ENCODE data around the gene SLC5A10.

Gene SLC5A10

DNA sequence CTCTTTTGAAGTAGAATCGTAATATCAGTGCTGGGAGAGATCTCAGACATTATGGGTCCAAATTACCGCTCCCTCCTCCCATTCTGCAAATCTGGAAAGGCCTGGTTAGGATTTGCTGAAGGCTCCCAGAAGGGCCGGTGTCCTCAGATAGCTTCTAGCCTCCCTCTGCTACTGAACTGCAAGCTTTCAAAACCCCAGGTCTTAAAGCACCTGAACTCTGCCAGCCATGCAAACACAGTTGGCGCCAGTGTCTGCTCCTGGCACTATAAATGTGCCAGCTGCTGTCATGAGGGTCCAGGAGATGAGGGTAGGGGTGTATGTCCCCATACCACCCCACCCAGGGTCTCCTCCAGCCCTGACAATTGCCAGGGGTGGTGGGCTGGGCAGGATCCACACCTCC, 24.2 kb downstream of the SLC5A10 start:
- TF ChIP-seq CTCF (IDR thresholded peaks at IDR 0.05; ENCODE audit: insufficient read depth, low read depth, low read length, missing control alignments): no peak
- DNase-seq (ENCODE audit: low read depth): no peak
- no peak overlapping the region for H3K4me3 ChIP-seq (ENCODE audit: low read length)

DNA sequence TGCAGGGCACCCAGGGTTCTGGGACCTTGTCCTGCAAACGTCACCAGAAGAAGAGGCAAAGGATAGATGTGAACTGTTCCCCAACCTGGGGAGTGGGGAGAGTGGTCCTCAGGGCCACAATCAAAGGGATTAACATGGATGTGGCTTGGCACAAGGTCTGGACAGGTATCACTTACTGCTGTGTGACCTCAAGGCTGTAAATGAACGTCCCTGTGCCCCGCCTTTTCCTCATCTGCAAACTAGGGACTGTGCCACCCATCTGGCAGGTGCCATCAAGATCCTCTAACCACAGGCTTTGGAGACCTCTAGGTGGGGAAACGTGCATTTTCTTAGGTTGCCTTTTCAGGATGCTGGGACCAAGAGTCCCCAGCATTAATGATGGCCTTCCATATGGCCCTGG, 25.1 kb downstream of the SLC5A10 start:
- TF ChIP-seq CTCF (IDR thresholded peaks at IDR 0.05; ENCODE audit: insufficient read depth, low read depth, low read length, missing control alignments): no peak
- DNase-seq (ENCODE audit: low read depth): no peak
- H3K4me3 ChIP-seq (ENCODE audit: low read length): no peak overlapping the region

DNA sequence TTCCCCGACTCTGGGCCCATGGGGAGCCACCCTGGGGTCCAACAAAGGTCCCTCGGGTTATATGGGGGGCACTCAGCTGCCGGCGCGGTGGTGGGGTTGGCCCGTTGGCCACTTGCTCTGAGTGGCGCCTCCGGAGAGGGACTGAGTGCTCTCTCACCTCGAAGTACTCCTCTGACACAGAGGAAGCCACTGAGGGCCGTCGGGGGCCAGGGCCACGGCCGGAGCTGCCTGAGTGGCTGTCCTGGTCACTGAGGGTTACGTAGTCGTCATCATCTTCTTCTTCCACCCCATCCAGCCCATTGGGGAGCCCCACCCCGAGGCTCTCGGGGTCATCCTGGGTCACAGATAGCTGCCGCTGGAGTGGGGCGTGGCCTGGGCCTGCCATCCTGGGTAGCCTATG, 25.7 kb downstream of the SLC5A10 start:
- DNase-seq (ENCODE audit: low read depth): no peak
- H3K4me3 ChIP-seq (ENCODE audit: low read length): no peak overlapping the region
- no peak for TF ChIP-seq CTCF (IDR thresholded peaks at IDR 0.05; ENCODE audit: insufficient read depth, low read depth, low read length, missing control alignments)

DNA sequence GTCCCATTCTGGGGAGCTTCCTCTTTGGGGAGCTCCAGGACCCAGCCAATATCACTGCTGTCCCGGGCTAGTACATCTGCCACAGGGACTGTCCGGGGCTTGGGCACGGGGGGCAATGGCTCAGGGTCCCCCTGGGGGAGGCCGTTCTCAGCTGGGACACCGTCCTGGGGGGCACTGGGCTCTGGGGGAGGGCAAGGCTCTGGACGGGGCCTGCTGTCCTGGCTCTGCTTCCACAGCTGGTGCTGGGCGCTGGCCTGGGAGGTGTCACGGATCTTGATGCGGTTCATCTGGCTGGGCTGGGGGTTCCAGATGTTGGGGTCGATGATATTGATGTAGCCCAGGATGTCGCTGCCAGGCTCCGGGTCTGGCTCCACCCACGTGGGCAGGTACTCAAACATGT, 26.1 kb downstream of the SLC5A10 start:
- no peak for TF ChIP-seq CTCF (IDR thresholded peaks at IDR 0.05; ENCODE audit: insufficient read depth, low read depth, low read length, missing control alignments)
- no peak overlapping the region for H3K4me3 ChIP-seq (ENCODE audit: low read length)

DNA sequence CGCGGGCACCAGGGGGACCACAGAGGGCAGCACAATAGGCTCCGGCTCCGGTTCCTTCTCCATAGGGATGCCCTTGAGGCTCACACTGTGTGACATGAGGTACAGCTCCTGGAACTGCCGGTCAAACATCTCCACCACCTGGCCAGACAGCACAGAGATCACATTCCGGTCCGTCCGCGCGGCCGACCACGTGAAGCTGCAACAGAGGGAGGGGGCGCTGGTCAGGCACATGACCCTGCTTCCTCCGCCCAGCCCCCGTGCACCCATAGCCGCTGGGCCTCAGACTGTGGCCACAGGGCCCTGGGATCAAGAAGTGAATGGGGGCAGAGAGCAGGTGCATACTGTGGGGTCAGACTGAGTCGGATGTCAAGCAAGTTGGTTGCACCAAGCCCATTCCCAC, 26.7 kb downstream of the SLC5A10 start:
- no peak for TF ChIP-seq CTCF (IDR thresholded peaks at IDR 0.05; ENCODE audit: insufficient read depth, low read depth, low read length, missing control alignments)
- no peak for DNase-seq (ENCODE audit: low read depth)
- no peak overlapping the region for H3K4me3 ChIP-seq (ENCODE audit: low read length)

More for the DNA sequence above, 26.1 kb downstream of the SLC5A10 start:
- no peak for DNase-seq (ENCODE audit: low read depth)

DNA sequence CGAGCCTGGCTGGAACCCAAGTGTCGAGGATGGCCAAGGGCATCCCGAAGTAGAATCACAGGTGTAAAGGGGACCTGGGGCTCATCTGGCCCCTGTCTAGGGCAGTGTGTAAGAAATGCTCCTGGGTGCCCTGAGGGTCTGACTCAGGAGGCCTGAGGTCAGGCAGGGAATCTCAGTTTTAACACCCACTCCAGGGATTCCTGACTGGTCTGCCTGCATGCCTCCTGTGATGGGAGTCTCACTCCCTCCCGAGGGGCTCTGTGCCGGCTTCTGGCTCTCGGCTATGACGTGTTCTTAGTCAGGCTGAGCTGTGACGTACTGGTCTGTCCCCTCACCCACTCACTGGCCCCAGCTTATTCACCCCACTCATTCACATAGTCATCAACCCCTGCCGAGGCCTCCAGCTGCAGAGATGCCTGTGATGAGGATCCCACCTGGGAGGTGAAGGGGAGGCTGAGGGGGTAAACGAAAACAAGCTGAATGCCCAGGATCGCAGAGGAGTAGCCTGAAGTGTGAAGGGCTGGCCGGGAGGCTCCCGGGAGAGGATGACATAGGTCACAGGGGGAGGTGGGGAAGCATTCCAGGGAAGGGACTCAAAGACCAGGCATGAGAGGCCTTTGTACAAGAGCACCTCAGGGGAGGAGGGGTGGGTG, 28.8 kb downstream of the SLC5A10 start:
- no peak overlapping the region for H3K4me3 ChIP-seq (ENCODE audit: low read length)
- no peak for DNase-seq (ENCODE audit: low read depth)

More for the DNA sequence above, 28.8 kb downstream of the SLC5A10 start:
- no peak for TF ChIP-seq CTCF (IDR thresholded peaks at IDR 0.05; ENCODE audit: insufficient read depth, low read depth, low read length, missing control alignments)

All from epithelial cell of esophagus (primary cell).